HCT116 (cell line): Measurements from ENCODE around the gene ACADVL. TPM values are rescaled to one million over a fixed set of nuclear protein-coding genes. Genes with fewer than 3 reads are reported as not detected.
A peak's percentile ranks its signal among the peaks of the same experiment; 100 is the strongest.

Source experiments
- ATAC-seq: fragments of 200-7000 bp; cut with Tn5 transposase; 2 replicates; pipeline ENCODE4 v1.9.1; 2020; ENCODE audit warnings: mild to moderate bottlenecking, moderate library complexity
- BruUV-seq: library from RNA; stranded (reverse); fragments of 400-500 nt; replicated peaks from 2 replicates; lab custom pipeline; 2021; lab: Mats Ljungman, UMichigan
- CTCF ChIA-PET: fragments of 300-600 bp; sonication (Branson Sonifier 250); formaldehyde crosslinking; loops from one replicate; lab custom pipeline; 2021; ENCODE audit warnings: antibody characterized with exemption; lab: Charles Lee
- POLR2A ChIA-PET: fragments of 300-600, 350-600 bp; sonication (Branson Sonifier 250); formaldehyde crosslinking; loops from one replicate; lab custom pipeline; 2021; ENCODE audit warnings: antibody characterized with exemption; lab: Charles Lee
- RAD21 ChIA-PET, 2 experiments: fragments of 300-600 bp; sonication (Branson Sonifier 250); formaldehyde crosslinking; loops; one replicate each; lab custom pipeline; 2023; ENCODE audit warnings: low total read pairs in 2 of 2; ENCODE audit not compliant: uncharacterized antibody in 2 of 2, unreplicated experiment in 2 of 2, low non-redundant PET in 1 of 2; lab: Charles Lee
- DNase-seq: peaks from one replicate; pipeline ENCODE4 v3.0.0-alpha.2; 2010; ENCODE audit warnings: low read depth, low spot score
- H2AFZ ChIP-seq: fragments of 200-600 bp; shearing (Covaris generic), sonication (generic); 2 replicates; pipeline ENCODE4 v1.6.1; 2017; ENCODE audit warnings: low read depth, mixed run types, mixed read lengths, antibody characterized with exemption, low read length; ENCODE audit not compliant: poor library complexity, severe bottlenecking
- H3K27ac ChIP-seq: 2 replicates; pipeline ENCODE4 v1.5.1; 2012; ENCODE audit warnings: low read depth, low read length
- H3K27me3 ChIP-seq: fragments of 200-600 bp; sonication (generic); 2 replicates; pipeline ENCODE4 v1.6.1; 2016; ENCODE audit warnings: mixed run types, low read length, mixed read lengths; ENCODE audit not compliant: insufficient read depth
- H3K36me3 ChIP-seq, 2 experiments: fragments of 200-500 bp in 1 of 2; fragments of 200-600 bp in 1 of 2; sonication (Bioruptor generic) in 1 of 2; sonication (generic) in 1 of 2; 2 replicates each; pipeline versions ENCODE4 v1.5.1 to v1.6.1; 2014 to 2016; ENCODE audit warnings: low read length in 2 of 2, inconsistent platforms in 1 of 2, mixed read lengths in 1 of 2, mixed run types in 1 of 2; ENCODE audit not compliant: insufficient read depth in 2 of 2, control insufficient read depth in 1 of 2
- H3K4me1 ChIP-seq, 2 experiments: fragments of 200-600 bp in 1 of 2; sonication (generic) in 1 of 2; 2 replicates each; pipeline versions ENCODE4 v1.5.1 to v1.6.1; 2012 to 2017; ENCODE audit warnings: low read length in 2 of 2, inconsistent platforms in 1 of 2, mild to moderate bottlenecking in 1 of 2, mixed read lengths in 1 of 2, mixed run types in 1 of 2, moderate library complexity in 1 of 2; ENCODE audit not compliant: insufficient read depth in 2 of 2, control insufficient read depth in 1 of 2
- H3K4me2 ChIP-seq: fragments of 200-600 bp; sonication (generic); 2 replicates; pipeline ENCODE4 v1.6.1; 2017; ENCODE audit warnings: mixed run types, low read length, mixed read lengths
- H3K4me3 ChIP-seq, 2 experiments: fragments of 200-600 bp in 1 of 2; sonication (generic) in 1 of 2; replicated peaks in 1 of 2; 2 replicates each; pipeline ENCODE4 v1.5.1; 2011 to 2016; ENCODE audit warnings: low read length in 2 of 2, control low read depth in 1 of 2, low read depth in 1 of 2, mild to moderate bottlenecking in 1 of 2, mixed read lengths in 1 of 2, mixed run types in 1 of 2
- H3K79me2 ChIP-seq: fragments of 200-600 bp; sonication (generic); 2 replicates; pipeline ENCODE4 v1.6.1; 2017; ENCODE audit warnings: mild to moderate bottlenecking, mixed run types, low read length, moderate library complexity, mixed read lengths; ENCODE audit not compliant: insufficient read depth
- H3K9ac ChIP-seq: fragments of 200-600 bp; sonication (generic); 2 replicates; pipeline ENCODE4 v1.6.1; 2016; ENCODE audit warnings: low read length, mixed read lengths
- H3K9me2 ChIP-seq: fragments of 200-600 bp; sonication (generic), shearing (Covaris generic); 2 replicates; pipeline ENCODE4 v1.6.1; 2017; ENCODE audit warnings: mixed run types, mild to moderate bottlenecking, moderate library complexity; ENCODE audit not compliant: insufficient read depth
- H3K9me3 ChIP-seq, 2 experiments: fragments of 200-500 bp in 1 of 2; fragments of 200-600 bp in 1 of 2; sonication (Bioruptor generic) in 1 of 2; sonication (generic) in 1 of 2; 2 replicates each; pipeline ENCODE4 v1.6.1; 2014 to 2017; ENCODE audit warnings: low read length in 2 of 2, mixed read lengths in 2 of 2, inconsistent platforms in 1 of 2, low read depth in 1 of 2, mild to moderate bottlenecking in 1 of 2, mixed run types in 1 of 2, moderate library complexity in 1 of 2; ENCODE audit not compliant: control insufficient read depth in 1 of 2, insufficient read depth in 1 of 2
- H4K20me1 ChIP-seq: fragments of 200-600 bp; sonication (generic), shearing (Covaris generic); 2 replicates; pipeline ENCODE4 v1.6.1; 2017; ENCODE audit warnings: mixed run types, mild to moderate bottlenecking, moderate library complexity; ENCODE audit not compliant: insufficient read depth
- CBX3 ChIP-seq: IDR thresholded peaks from 2 replicates; pipeline ENCODE4 v1.6.1; 2012; ENCODE audit warnings: low read depth
- CEBPB ChIP-seq: IDR thresholded peaks from 2 replicates; pipeline ENCODE4 v1.6.1; 2012; ENCODE audit warnings: low read depth
- EGR1 ChIP-seq: IDR thresholded peaks from 2 replicates; pipeline ENCODE4 v1.6.1; 2012; ENCODE audit warnings: low read depth
- ELF1 ChIP-seq: IDR thresholded peaks from 2 replicates; pipeline ENCODE4 v1.6.1; 2012; ENCODE audit warnings: low read depth, borderline replicate concordance
- EZH2 ChIP-seq: fragments of 200-600 bp; sonication (generic); IDR thresholded peaks from 2 replicates; pipeline ENCODE4 v1.6.1; 2017; ENCODE audit warnings: antibody characterized with exemption, mixed run types
- EZH2phosphoT487 ChIP-seq: fragments of 200-600 bp; IDR thresholded peaks from 2 replicates; pipeline ENCODE4 v1.6.1; 2018; ENCODE audit warnings: antibody characterized with exemption, borderline replicate concordance
- FOSL1 ChIP-seq: IDR thresholded peaks from 2 replicates; pipeline ENCODE4 v1.6.1; 2012; ENCODE audit warnings: low read depth
- JUND ChIP-seq: IDR thresholded peaks from 2 replicates; pipeline ENCODE4 v1.6.1; 2012
- POLR2A ChIP-seq: IDR thresholded peaks from 2 replicates; pipeline ENCODE4 v1.7.0; 2011; ENCODE audit warnings: borderline replicate concordance; ENCODE audit not compliant: insufficient read depth, insufficient read length; ENCODE audit errors: extremely low read depth
- POLR2AphosphoS5 ChIP-seq: IDR thresholded peaks from 2 replicates; pipeline ENCODE4 v1.6.1; 2011; ENCODE audit warnings: mild to moderate bottlenecking, low read depth, low read length, moderate library complexity
- RAD21 ChIP-seq: IDR thresholded peaks from 2 replicates; pipeline ENCODE4 v1.6.1; 2012; ENCODE audit warnings: low read depth, mild to moderate bottlenecking
- SP1 ChIP-seq: IDR thresholded peaks from 2 replicates; pipeline ENCODE4 v1.6.1; 2012; ENCODE audit warnings: low read depth
- SRF ChIP-seq: IDR thresholded peaks from 2 replicates; pipeline ENCODE4 v1.6.1; 2012; ENCODE audit warnings: low read depth
- YY1 ChIP-seq: IDR thresholded peaks from 2 replicates; pipeline ENCODE4 v1.6.1; 2011; ENCODE audit warnings: low read length, low read depth, moderate library complexity, mild to moderate bottlenecking; ENCODE audit not compliant: insufficient replicate concordance; ENCODE audit errors: extremely low read depth
- ZFX ChIP-seq: fragments of 450-650 bp; IDR thresholded peaks from 2 replicates; pipeline ENCODE4 v1.6.1; 2017
- ZNF274 ChIP-seq: fragments of 200-500 bp; sonication (Bioruptor generic); IDR thresholded peaks from 2 replicates; pipeline ENCODE4 v1.6.1; 2014; ENCODE audit warnings: mild to moderate bottlenecking, low read depth, low read length, inconsistent platforms
- intact Hi-C: fragments of 100-400 bp; cut with micrococcal nuclease; formaldehyde crosslinking; loops from 2 replicates; pipeline ENCODE4 v1.10.0; 2022
- total RNA-seq: library from RNA; stranded (reverse); gene quantifications from one replicate; pipeline ENCODE4 v1.2.1, GENCODE V29; 2021; ENCODE audit not compliant: unreplicated experiment
- TF ChIP-seq, protein P1 (sequence below), 3 experiments: fragments of 200-600 bp in 1 of 3; sonication (generic) in 1 of 3; IDR thresholded peaks in 2 of 3; conservative IDR thresholded peaks in 1 of 3; 2 replicates each; pipeline ENCODE4 v1.5.1; 2012 to 2017; ENCODE audit warnings: low read depth in 2 of 3, low read length in 2 of 3, antibody characterized with exemption in 1 of 3, borderline replicate concordance in 1 of 3, control low read depth in 1 of 3, mild to moderate bottlenecking in 1 of 3, mixed read lengths in 1 of 3, mixed run types in 1 of 3, moderate library complexity in 1 of 3; ENCODE audit not compliant: insufficient read depth in 1 of 3
- TF ChIP-seq, protein P2 (sequence below): IDR thresholded peaks from 2 replicates; pipeline ENCODE4 v1.6.1; 2011; ENCODE audit warnings: mild to moderate bottlenecking, low read length, moderate library complexity; ENCODE audit not compliant: insufficient replicate concordance; ENCODE audit errors: extremely low read depth
- TF ChIP-seq, protein P3 (sequence below): IDR thresholded peaks from 2 replicates; pipeline ENCODE4 v1.6.1; 2012; ENCODE audit warnings: low read depth
- TF ChIP-seq, protein P4 (sequence below): IDR thresholded peaks from 2 replicates; pipeline ENCODE4 v1.6.1; 2012

The ACADVL gene
- total RNA-seq, 1 experiment from 2014 or later, result 554 TPM

DNA sequence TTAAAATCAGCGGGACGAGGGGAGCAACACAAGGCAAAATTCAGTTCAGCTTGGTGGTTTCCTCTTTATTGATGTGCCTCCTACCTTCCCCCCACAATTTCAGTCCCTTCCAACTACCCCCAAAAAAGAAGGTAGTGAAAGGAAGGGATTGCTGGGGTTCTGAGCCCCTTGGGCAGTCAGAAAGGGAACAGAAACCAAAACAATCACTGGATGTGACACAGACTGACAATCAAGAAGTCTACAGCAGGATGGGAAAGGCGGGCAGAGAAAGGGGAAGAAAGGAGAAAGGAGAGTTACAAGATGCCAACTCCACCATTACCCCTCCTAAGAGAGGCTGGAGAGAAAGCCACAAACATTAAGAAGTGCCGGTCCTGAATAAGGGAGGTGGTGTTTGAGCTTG lies 20.6 kb downstream of the ACADVL start:
- peaks cover 31 to 54% of the 10 kb centered on the region in 2 experiments for H3K4me1 ChIP-seq
- DNase-seq (no peak), ATAC-seq (no peak)
- peak overlapping the region in 1 of 2 experiments; percentile 40; a peak in 2 of 4 replicates for H3K4me3 ChIP-seq
- H3K9me3 ChIP-seq, result no peaks in the 10 kb centered on the region
- H3K4me2 ChIP-seq, result peak overlapping the region; percentile 79
- no peaks in the 10 kb centered on the region for H3K27me3 ChIP-seq
- ChIA-PET CTCF (no interaction called here), RAD21 (no interaction called here), POLR2A (interaction anchor here (1.1 to 2.9 kb wide), 2 partner anchors 22 to 53 kb away, joined by 4 to 13 read pairs; partner anchors contain the start of genes ACADVL and DLG4)
- peak overlapping the region; percentile 41 for H3K9ac ChIP-seq
- H4K20me1 ChIP-seq, result no peaks in the 10 kb centered on the region
- TF ChIP-seq POLR2A (no peak), SP1 (no peak), EZH2phosphoT487 (no peak), FOSL1 (no peak), ZFX (no peak), ZNF274 (no peak), POLR2AphosphoS5 (no peak), CEBPB (no peak), EGR1 (no peak), RAD21 (no peak), CBX3 (no peak), YY1 (no peak), JUND (no peak), ELF1 (no peak), SRF (no peak), EZH2 (no peak)
- TF ChIP-seq, protein P1, sequence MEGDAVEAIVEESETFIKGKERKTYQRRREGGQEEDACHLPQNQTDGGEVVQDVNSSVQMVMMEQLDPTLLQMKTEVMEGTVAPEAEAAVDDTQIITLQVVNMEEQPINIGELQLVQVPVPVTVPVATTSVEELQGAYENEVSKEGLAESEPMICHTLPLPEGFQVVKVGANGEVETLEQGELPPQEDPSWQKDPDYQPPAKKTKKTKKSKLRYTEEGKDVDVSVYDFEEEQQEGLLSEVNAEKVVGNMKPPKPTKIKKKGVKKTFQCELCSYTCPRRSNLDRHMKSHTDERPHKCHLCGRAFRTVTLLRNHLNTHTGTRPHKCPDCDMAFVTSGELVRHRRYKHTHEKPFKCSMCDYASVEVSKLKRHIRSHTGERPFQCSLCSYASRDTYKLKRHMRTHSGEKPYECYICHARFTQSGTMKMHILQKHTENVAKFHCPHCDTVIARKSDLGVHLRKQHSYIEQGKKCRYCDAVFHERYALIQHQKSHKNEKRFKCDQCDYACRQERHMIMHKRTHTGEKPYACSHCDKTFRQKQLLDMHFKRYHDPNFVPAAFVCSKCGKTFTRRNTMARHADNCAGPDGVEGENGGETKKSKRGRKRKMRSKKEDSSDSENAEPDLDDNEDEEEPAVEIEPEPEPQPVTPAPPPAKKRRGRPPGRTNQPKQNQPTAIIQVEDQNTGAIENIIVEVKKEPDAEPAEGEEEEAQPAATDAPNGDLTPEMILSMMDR (IDR thresholded peaks at IDR 0.05 in 2 of 3, conservative IDR thresholded peaks at IDR 0.05 in 1 of 3; ENCODE audit: borderline replicate concordance in 1 of 3, insufficient read depth in 1 of 3, low read depth in 2 of 3, low read length in 2 of 3), result no peak
- TF ChIP-seq, protein P2, sequence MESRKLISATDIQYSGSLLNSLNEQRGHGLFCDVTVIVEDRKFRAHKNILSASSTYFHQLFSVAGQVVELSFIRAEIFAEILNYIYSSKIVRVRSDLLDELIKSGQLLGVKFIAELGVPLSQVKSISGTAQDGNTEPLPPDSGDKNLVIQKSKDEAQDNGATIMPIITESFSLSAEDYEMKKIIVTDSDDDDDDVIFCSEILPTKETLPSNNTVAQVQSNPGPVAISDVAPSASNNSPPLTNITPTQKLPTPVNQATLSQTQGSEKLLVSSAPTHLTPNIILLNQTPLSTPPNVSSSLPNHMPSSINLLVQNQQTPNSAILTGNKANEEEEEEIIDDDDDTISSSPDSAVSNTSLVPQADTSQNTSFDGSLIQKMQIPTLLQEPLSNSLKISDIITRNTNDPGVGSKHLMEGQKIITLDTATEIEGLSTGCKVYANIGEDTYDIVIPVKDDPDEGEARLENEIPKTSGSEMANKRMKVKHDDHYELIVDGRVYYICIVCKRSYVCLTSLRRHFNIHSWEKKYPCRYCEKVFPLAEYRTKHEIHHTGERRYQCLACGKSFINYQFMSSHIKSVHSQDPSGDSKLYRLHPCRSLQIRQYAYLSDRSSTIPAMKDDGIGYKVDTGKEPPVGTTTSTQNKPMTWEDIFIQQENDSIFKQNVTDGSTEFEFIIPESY, result no peak
- TF ChIP-seq, protein P3, sequence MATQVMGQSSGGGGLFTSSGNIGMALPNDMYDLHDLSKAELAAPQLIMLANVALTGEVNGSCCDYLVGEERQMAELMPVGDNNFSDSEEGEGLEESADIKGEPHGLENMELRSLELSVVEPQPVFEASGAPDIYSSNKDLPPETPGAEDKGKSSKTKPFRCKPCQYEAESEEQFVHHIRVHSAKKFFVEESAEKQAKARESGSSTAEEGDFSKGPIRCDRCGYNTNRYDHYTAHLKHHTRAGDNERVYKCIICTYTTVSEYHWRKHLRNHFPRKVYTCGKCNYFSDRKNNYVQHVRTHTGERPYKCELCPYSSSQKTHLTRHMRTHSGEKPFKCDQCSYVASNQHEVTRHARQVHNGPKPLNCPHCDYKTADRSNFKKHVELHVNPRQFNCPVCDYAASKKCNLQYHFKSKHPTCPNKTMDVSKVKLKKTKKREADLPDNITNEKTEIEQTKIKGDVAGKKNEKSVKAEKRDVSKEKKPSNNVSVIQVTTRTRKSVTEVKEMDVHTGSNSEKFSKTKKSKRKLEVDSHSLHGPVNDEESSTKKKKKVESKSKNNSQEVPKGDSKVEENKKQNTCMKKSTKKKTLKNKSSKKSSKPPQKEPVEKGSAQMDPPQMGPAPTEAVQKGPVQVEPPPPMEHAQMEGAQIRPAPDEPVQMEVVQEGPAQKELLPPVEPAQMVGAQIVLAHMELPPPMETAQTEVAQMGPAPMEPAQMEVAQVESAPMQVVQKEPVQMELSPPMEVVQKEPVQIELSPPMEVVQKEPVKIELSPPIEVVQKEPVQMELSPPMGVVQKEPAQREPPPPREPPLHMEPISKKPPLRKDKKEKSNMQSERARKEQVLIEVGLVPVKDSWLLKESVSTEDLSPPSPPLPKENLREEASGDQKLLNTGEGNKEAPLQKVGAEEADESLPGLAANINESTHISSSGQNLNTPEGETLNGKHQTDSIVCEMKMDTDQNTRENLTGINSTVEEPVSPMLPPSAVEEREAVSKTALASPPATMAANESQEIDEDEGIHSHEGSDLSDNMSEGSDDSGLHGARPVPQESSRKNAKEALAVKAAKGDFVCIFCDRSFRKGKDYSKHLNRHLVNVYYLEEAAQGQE, result no peak
- TF ChIP-seq, protein P4, sequence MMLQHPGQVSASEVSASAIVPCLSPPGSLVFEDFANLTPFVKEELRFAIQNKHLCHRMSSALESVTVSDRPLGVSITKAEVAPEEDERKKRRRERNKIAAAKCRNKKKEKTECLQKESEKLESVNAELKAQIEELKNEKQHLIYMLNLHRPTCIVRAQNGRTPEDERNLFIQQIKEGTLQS, result no peak
- intact Hi-C loops, result no loop called here
- BruUV-seq, result no TSS peak
- H3K36me3 ChIP-seq, result peaks cover 21 to 39% of the 10 kb centered on the region in 2 experiments
- H3K79me2 ChIP-seq, result peaks cover 51% of the 10 kb centered on the region
- H2AFZ ChIP-seq, result no peak overlapping the region
- no peaks in the 10 kb centered on the region for H3K9me2 ChIP-seq
- peak overlapping the region; percentile 92 for H3K27ac ChIP-seq
